Immature natural killer cell (primary cell): ENCODE measurements around the gene HPS1. TPM values are rescaled to one million over a fixed set of nuclear protein-coding genes. Genes with fewer than 3 reads are reported as not detected.

Experiments used
- DNase-seq, 3 donors: peaks; one replicate each; pipeline ENCODE4 v3.0.0; 2022; ENCODE audit warnings: mixed read lengths in 1 of 3
- H3K27ac Mint-ChIP-seq, 6 donors: one replicate each; pipeline ENCODE4 v1.8.0; 2020; ENCODE audit warnings: mixed read lengths in 6 of 6, mild to moderate bottlenecking in 5 of 6, inconsistent platforms in 4 of 6, moderate library complexity in 3 of 6
- H3K27me3 Mint-ChIP-seq, 3 donors: one replicate each; pipeline ENCODE4 v1.8.0; 2020 to 2021; ENCODE audit warnings: low read depth in 3 of 3, mild to moderate bottlenecking in 3 of 3, mixed read lengths in 3 of 3, moderate library complexity in 3 of 3, inconsistent platforms in 1 of 3
- H3K36me3 Mint-ChIP-seq, 3 donors: one replicate each; pipeline ENCODE4 v1.8.0; 2020; ENCODE audit warnings: mixed read lengths in 3 of 3, inconsistent platforms in 2 of 3, mild to moderate bottlenecking in 2 of 3
- H3K4me1 Mint-ChIP-seq, 2 donors: one replicate each; pipeline ENCODE4 v1.8.0; 2020; ENCODE audit warnings: inconsistent platforms in 2 of 2, mild to moderate bottlenecking in 2 of 2, mixed read lengths in 2 of 2, moderate library complexity in 1 of 2
- H3K4me3 Mint-ChIP-seq, 5 donors: one replicate each; pipeline ENCODE4 v1.8.0; 2020; ENCODE audit warnings: mild to moderate bottlenecking in 5 of 5, mixed read lengths in 5 of 5, inconsistent platforms in 3 of 5, moderate library complexity in 3 of 5
- H3K9me3 Mint-ChIP-seq, 6 donors: one replicate each; pipeline ENCODE4 v1.8.0; 2020; ENCODE audit warnings: mild to moderate bottlenecking in 6 of 6, mixed read lengths in 6 of 6, inconsistent platforms in 4 of 6, moderate library complexity in 3 of 6
- polyA plus RNA-seq, 3 donors: library from polyadenylated mRNA; unstranded; fragments of 300-500 nt; fragmentation: Illumina TruSeq; gene quantifications; one replicate each; pipeline ENCODE4 v1.2.3, GENCODE V29; 2021

The HPS1 gene
- polyA plus RNA-seq, 3 donors from 2014 or later = 72.4 to 110 (median 85.6) TPM

GRCh38 chr10:98433881-98434732 is 12.6 kb downstream of the HPS1 start:
- H3K36me3 Mint-ChIP-seq = peaks cover 32 to 62% (median 35%) of the 10 kb centered on the region in 3 donors
- H3K9me3 Mint-ChIP-seq = peaks cover 0 to 4% (median 0%) of the 10 kb centered on the region in 6 donors
- no peaks in the 10 kb centered on the region for H3K27me3 Mint-ChIP-seq
- no peak overlapping the region for H3K4me3 Mint-ChIP-seq
- H3K4me1 Mint-ChIP-seq = peaks cover 3 to 21% of the 10 kb centered on the region in 2 donors
- DNase-seq = no peak
- no peak overlapping the region for H3K27ac Mint-ChIP-seq

DNA sequence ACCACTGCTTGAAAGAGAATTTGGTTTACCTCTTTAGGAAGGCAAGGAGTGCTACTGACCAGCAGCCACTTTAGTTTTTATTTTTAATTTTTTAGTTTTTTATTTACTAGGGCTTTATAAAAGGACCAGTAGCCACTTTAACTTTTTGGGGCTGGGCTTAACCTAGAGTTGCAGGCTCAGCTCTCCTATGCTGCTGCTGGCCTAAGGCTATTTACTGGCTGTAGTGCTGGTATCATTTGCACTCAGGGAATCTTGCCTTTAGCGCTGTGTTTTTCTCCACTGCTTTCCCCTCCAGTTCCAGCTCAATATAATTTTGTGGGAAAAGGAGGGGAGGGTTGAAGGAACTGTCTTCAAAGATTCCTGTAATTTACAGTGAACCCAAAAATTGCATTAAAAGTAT is 13.4 kb downstream of the HPS1 start:
- Mint-ChIP-seq H3K9me3 (peaks cover 0 to 4% (median 0%) of the 10 kb centered on the region in 6 donors), H3K36me3 (peaks cover 32 to 57% (median 33%) of the 10 kb centered on the region in 3 donors)

DNA sequence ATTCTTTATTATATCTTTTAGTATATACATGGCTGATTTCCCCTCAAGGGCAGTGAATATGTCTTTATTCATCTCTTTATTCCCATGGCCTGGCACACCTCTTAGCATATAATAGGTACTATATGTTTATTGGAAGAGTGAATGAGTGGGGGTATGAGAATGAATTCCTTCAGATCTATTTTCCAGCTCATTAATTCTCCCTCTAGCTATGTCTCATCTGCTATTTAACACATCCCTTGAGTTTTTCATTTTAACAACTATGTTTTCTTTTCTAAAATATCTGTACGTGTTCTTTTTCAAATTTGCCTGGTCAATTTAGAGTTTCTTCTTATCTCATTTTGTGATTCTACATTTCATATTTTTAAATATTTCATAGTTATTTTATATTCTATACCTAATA is 14.4 kb downstream of the HPS1 start:
- Mint-ChIP-seq H3K4me3 (no peak overlapping the region), H3K4me1 (peaks cover 0 to 10% of the 10 kb centered on the region in 2 donors), H3K27ac (no peak overlapping the region), H3K27me3 (no peaks in the 10 kb centered on the region), H3K36me3 (peaks cover 30 to 57% (median 35%) of the 10 kb centered on the region in 3 donors), H3K9me3 (peaks cover 0 to 4% (median 0%) of the 10 kb centered on the region in 6 donors)
- DNase-seq = no peak

More for the DNA sequence above, 13.4 kb downstream of the HPS1 start:
- no peaks in the 10 kb centered on the region for H3K27me3 Mint-ChIP-seq
- peaks cover under 1 to 18% of the 10 kb centered on the region in 2 donors for H3K4me1 Mint-ChIP-seq
- H3K27ac Mint-ChIP-seq = no peak overlapping the region
- no peak for DNase-seq
- H3K4me3 Mint-ChIP-seq = no peak overlapping the region

- Mint-ChIP-seq H3K4me3 (no peak overlapping the region), H3K36me3 (peaks cover 25 to 59% (median 38%) of the 10 kb centered on the region in 3 donors)
Measured at GRCh38 chr10:98431016-98431415, 15.7 kb downstream of the HPS1 start.

DNA sequence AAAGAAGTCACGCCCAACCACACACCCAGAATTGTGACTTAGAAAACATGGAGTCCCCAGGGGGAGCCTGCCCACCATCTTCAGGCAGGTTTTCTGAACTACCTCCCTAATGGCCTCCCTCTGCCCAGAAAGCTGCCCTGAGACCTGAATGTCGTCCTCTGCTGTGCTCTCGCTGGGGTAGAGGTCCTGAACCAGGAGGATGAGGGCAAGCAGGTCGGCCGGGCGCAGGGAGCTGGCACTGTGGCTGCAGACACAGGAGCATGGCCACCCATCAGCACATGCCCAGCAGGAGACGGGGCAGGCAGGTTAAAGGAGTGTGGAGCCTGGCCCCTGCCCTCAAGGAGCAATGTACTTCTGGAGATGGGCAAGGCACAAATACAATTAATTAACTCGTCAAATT is 16.3 kb downstream of the HPS1 start:
- H3K27me3 Mint-ChIP-seq = no peaks in the 10 kb centered on the region
- no peaks in the 10 kb centered on the region for H3K4me1 Mint-ChIP-seq
- DNase-seq = no peak
- peaks cover 0 to 4% (median 0%) of the 10 kb centered on the region in 6 donors for H3K9me3 Mint-ChIP-seq
- H3K36me3 Mint-ChIP-seq = peaks cover 21 to 53% (median 35%) of the 10 kb centered on the region in 3 donors
- peak overlapping the region in 1 of 6 donors; percentile 39 for H3K27ac Mint-ChIP-seq
- H3K4me3 Mint-ChIP-seq = no peak overlapping the region

More at GRCh38 chr10:98431016-98431415, 15.7 kb downstream of the HPS1 start:
- H3K4me1 Mint-ChIP-seq = peaks cover 0 to 6% of the 10 kb centered on the region in 2 donors
- H3K9me3 Mint-ChIP-seq = peaks cover 0 to 4% (median 0%) of the 10 kb centered on the region in 6 donors
- no peaks in the 10 kb centered on the region for H3K27me3 Mint-ChIP-seq
- peak overlapping the region in 1 of 6 donors; percentile 58 for H3K27ac Mint-ChIP-seq
- no peak for DNase-seq

GRCh38 chr10:98429320-98430072 is 17.2 kb downstream of the HPS1 start:
- no peak for DNase-seq
- H3K9me3 Mint-ChIP-seq = peaks cover 0 to 4% (median 0%) of the 10 kb centered on the region in 6 donors

GRCh38 chr10:98427011-98427515 is 19.7 kb downstream of the HPS1 start:
- no peak overlapping the region for H3K27ac Mint-ChIP-seq
- no peaks in the 10 kb centered on the region for H3K4me1 Mint-ChIP-seq
- DNase-seq = no peak
- H3K36me3 Mint-ChIP-seq = peaks cover 8 to 33% (median 17%) of the 10 kb centered on the region in 3 donors
- H3K9me3 Mint-ChIP-seq = peaks cover 0 to 4% (median 0%) of the 10 kb centered on the region in 6 donors
- H3K27me3 Mint-ChIP-seq = no peaks in the 10 kb centered on the region
- H3K4me3 Mint-ChIP-seq = no peak overlapping the region

More at GRCh38 chr10:98429320-98430072, 17.2 kb downstream of the HPS1 start:
- Mint-ChIP-seq H3K4me1 (no peaks in the 10 kb centered on the region), H3K36me3 (peaks cover 17 to 46% (median 26%) of the 10 kb centered on the region in 3 donors), H3K27ac (no peak overlapping the region), H3K4me3 (no peak overlapping the region), H3K27me3 (no peaks in the 10 kb centered on the region)

DNA sequence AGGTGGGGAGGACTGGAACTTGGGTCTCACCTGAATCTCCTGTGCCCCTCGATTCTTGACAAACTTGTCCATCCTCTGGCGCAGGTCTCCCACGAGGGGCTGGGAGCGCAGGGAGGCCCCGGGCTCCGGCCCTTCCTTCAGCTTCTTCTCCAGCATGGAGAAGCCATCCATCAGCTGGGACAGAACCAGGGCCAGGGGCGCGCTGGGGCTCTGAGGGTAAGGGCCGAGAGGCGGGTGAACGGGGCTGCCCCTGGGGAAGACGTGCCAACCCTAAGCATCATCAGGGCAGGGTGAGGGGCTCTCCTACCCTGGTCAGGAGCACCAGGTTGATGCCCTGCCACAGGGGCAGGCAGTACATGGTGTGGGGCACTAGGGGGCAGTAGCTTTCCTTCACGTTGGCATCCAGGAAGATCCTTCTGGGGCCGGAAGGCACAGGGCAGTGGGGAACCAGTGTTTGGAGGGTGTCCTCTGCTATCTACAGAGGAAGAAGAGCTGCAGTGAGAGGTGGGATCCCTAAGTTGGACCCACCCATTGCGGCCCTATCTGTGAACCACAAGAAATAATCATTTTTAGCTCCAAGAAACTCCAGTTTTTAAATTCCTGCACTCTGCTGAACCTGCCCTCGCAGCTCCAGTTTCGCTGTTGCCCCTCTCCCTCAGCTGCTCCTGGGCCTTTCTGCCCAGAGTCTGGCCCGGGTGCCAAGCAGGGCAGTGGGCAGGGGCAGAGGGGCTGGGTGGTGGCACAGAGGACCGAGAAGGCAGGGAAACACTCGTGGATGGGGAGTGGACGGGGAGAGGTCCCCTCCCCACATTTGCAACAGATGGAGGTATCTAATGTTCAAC is 21.0 kb downstream of the HPS1 start:
- no peaks in the 10 kb centered on the region for H3K4me1 Mint-ChIP-seq
- DNase-seq = peak in 2 of 3 donors; percentile 24 to 25

GRCh38 chr10:98424295-98425254 is 22.2 kb downstream of the HPS1 start:
- no peak overlapping the region for H3K4me3 Mint-ChIP-seq
- H3K4me1 Mint-ChIP-seq = no peaks in the 10 kb centered on the region
- no peak for DNase-seq
- no peaks in the 10 kb centered on the region for H3K27me3 Mint-ChIP-seq
- no peaks in the 10 kb centered on the region for H3K9me3 Mint-ChIP-seq
- no peak overlapping the region for H3K27ac Mint-ChIP-seq
- peaks cover 12 to 26% (median 13%) of the 10 kb centered on the region in 3 donors for H3K36me3 Mint-ChIP-seq

More for the DNA sequence above, 21.0 kb downstream of the HPS1 start:
- Mint-ChIP-seq H3K9me3 (no peaks in the 10 kb centered on the region), H3K27me3 (no peaks in the 10 kb centered on the region), H3K27ac (peak overlapping the region in 2 of 6 donors; percentile 14 to 28), H3K4me3 (no peak overlapping the region), H3K36me3 (peaks cover 10 to 30% (median 15%) of the 10 kb centered on the region in 3 donors)

DNA sequence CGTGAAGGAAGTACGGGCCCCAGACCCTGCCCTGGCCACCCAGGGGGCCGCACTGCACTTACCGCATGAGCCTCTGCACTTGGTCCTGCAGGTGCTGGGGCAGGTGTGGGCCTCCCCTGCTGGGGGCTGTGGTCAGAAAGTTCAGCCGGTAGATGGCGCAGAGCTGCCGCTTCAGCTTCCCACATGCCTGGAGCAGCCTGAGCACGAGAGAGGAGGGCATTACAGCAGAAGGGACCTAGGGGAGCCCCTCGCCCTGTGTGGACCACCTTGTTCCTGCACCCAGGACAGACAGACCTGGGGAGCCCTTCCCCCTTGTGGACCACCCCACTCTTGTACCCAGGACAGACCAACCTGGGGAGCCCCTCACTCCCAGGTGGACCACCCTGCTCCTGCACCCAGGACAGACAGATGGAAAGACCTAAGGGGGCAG is 23.0 kb downstream of the HPS1 start:
- DNase-seq = no peak
- peaks cover 0 to 2% (median 0%) of the 10 kb centered on the region in 3 donors for H3K27me3 Mint-ChIP-seq
- H3K9me3 Mint-ChIP-seq = no peaks in the 10 kb centered on the region
- H3K4me1 Mint-ChIP-seq = no peaks in the 10 kb centered on the region
- no peak overlapping the region for H3K4me3 Mint-ChIP-seq
- H3K36me3 Mint-ChIP-seq = peaks cover 14 to 30% (median 16%) of the 10 kb centered on the region in 3 donors
- H3K27ac Mint-ChIP-seq = no peak overlapping the region

- Mint-ChIP-seq H3K9me3 (no peaks in the 10 kb centered on the region), H3K36me3 (peaks cover 11 to 27% (median 16%) of the 10 kb centered on the region in 3 donors), H3K27ac (no peak overlapping the region), H3K27me3 (peaks cover 0 to 2% (median 0%) of the 10 kb centered on the region in 3 donors), H3K4me3 (no peak overlapping the region), H3K4me1 (no peaks in the 10 kb centered on the region)
- DNase-seq = no peak
Measured at GRCh38 chr10:98422182-98422581, 24.6 kb downstream of the HPS1 start.

DNA sequence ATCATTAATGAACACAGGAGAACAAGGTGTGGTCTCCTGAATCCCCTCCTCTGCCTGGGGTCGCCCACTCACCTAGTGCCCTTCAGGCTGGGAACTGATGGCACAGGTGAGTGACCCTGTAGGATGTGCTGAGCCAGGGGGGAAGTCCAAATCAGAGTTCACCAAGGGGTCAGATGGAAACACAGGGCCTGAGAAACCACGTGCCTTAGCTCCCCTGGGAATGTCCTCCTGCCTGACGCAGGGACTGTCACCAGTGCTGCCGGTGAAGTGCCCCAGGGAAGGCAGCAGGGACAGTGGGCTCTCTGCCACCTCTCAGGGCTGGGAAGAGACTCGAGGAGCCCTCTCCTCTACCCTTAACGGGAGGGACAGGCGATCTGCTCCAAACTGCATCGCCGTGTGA is 25.9 kb downstream of the HPS1 start:
- Mint-ChIP-seq H3K36me3 (peaks cover 8 to 28% (median 16%) of the 10 kb centered on the region in 3 donors), H3K27ac (no peak overlapping the region), H3K4me1 (peaks cover 0 to 2% of the 10 kb centered on the region in 2 donors), H3K9me3 (no peaks in the 10 kb centered on the region), H3K4me3 (no peak overlapping the region), H3K27me3 (peaks cover 0 to 2% (median 0%) of the 10 kb centered on the region in 3 donors)
- no peak for DNase-seq
